CD4-positive, alpha-beta T cell (primary cell): Measurements from ENCODE around the gene HNF1A. TPM values are rescaled to one million over a fixed set of nuclear protein-coding genes. Genes with fewer than 3 reads are reported as not detected.

Experiments
- ATAC-seq: fragments of 200-7000 bp; cut with Tn5 transposase; one replicate; pipeline ENCODE4 v1.10.0; 2022; ENCODE audit warnings: mild to moderate bottlenecking; ENCODE audit not compliant: poor library complexity
- CTCF ChIA-PET: fragments of 350-600 bp; sonication (Branson Sonifier 250); formaldehyde crosslinking; loops from one replicate; lab custom pipeline; 2021; ENCODE audit warnings: antibody characterized with exemption, inconsistent platforms; lab: Charles Lee
- POLR2A ChIA-PET: fragments of 350-600 bp; sonication (Branson Sonifier 250); formaldehyde crosslinking; loops from one replicate; lab custom pipeline; 2021; ENCODE audit warnings: antibody characterized with exemption, inconsistent platforms; lab: Charles Lee
- DNase-seq, 14 experiments: peaks; one replicate each; pipeline ENCODE4 v3.0.0-alpha.2; 2013 to 2020; ENCODE audit warnings: mixed read lengths in 2 of 14
- H3K27ac ChIP-seq, 2 donors: one replicate each; pipeline versions ENCODE4 v1.5.1 to v1.7.0; 2013; ENCODE audit warnings: low read length in 2 of 2, low read depth in 1 of 2, mild to moderate bottlenecking in 1 of 2
- H3K27me3 ChIP-seq, 2 experiments: 1 replicate in 1 of 2; 2 replicates in 1 of 2; pipeline versions ENCODE4 v1.6.1 to v1.7.0; 2013; ENCODE audit warnings: low read length in 2 of 2, control low read depth in 1 of 2, mild to moderate bottlenecking in 1 of 2, moderate library complexity in 1 of 2; ENCODE audit not compliant: insufficient read depth in 2 of 2, control insufficient read depth in 1 of 2
- H3K36me3 ChIP-seq: one replicate; pipeline ENCODE4 v1.6.1; 2013; ENCODE audit warnings: low read length, control low read depth; ENCODE audit not compliant: insufficient read depth
- H3K4me1 ChIP-seq: one replicate; pipeline ENCODE4 v1.6.1; 2013; ENCODE audit warnings: low read length, control low read depth; ENCODE audit not compliant: insufficient read depth
- H3K4me3 ChIP-seq: one replicate; pipeline ENCODE4 v1.5.1; 2013; ENCODE audit warnings: mild to moderate bottlenecking, low read length, moderate library complexity
- H3K9me3 ChIP-seq, 2 experiments: 1 replicate in 1 of 2; 2 replicates in 1 of 2; pipeline versions ENCODE4 v1.6.1 to v1.7.0; 2013; ENCODE audit warnings: low read length in 2 of 2, mild to moderate bottlenecking in 2 of 2, control low read depth in 1 of 2, moderate library complexity in 1 of 2; ENCODE audit not compliant: control insufficient read depth in 1 of 2, insufficient read depth in 1 of 2
- H3K27ac Mint-ChIP-seq: one replicate; pipeline ENCODE4 v1.8.0; 2020; ENCODE audit warnings: mixed read lengths
- H3K27me3 Mint-ChIP-seq: one replicate; pipeline ENCODE4 v1.8.0; 2021; ENCODE audit warnings: mixed read lengths
- H3K36me3 Mint-ChIP-seq: one replicate; pipeline ENCODE4 v1.8.0; 2021; ENCODE audit warnings: low read depth, mixed read lengths
- H3K4me1 Mint-ChIP-seq: one replicate; pipeline ENCODE4 v1.8.0; 2021; ENCODE audit warnings: low read depth, mixed read lengths
- H3K4me3 Mint-ChIP-seq: one replicate; pipeline ENCODE4 v1.8.0; 2020; ENCODE audit warnings: mild to moderate bottlenecking, mixed read lengths
- H3K9me3 Mint-ChIP-seq: one replicate; pipeline ENCODE4 v1.8.0; 2020; ENCODE audit warnings: mixed read lengths
- CTCF ChIP-seq: fragments of 200-600 bp; IDR thresholded peaks from one replicate; pipeline ENCODE4 v1.8.0; 2022; ENCODE audit warnings: antibody characterized with exemption, mild to moderate bottlenecking
- intact Hi-C, 2 experiments: fragments of 100-400 bp; cut with DNase I in 1 of 2; cut with micrococcal nuclease in 1 of 2; formaldehyde crosslinking; loops; one replicate each; pipeline versions ENCODE4 v1.15.1 to v1.9.0; 2023 to 2025; cut with DNase I, micrococcal nuclease
- total RNA-seq, 174 experiments: library from RNA in 2 of 174; stranded (reverse) in 2 of 174; gene quantifications; one replicate each; pipeline ENCODE4 v1.2.3 and lab custom pipeline; 2021 to 2026

The HNF1A gene
- total RNA-seq, 2 experiments from 2014 or later, result not detected

- no peak for TF ChIP-seq CTCF
- intact Hi-C loops, result no loop called here
- no peaks in the 10 kb centered on the region for H3K9me3 ChIP-seq
- CTCF ChIA-PET, result interaction anchor here (0.8 kb wide), 1 partner anchor 9 kb away, joined by 3 read pairs; no protein-coding TSS in a partner anchor
- H3K4me1 Mint-ChIP-seq, result peaks cover 18% of the 10 kb centered on the region
- H3K27me3 ChIP-seq, result no peaks in the 10 kb centered on the region
- peaks cover 14% of the 10 kb centered on the region for H3K4me1 ChIP-seq
- POLR2A ChIA-PET, result no interaction called here
- DNase-seq (no peak), ATAC-seq (no peak)
- H3K36me3 ChIP-seq, result no peaks in the 10 kb centered on the region
- H3K4me3 Mint-ChIP-seq, result no peak overlapping the region
- no peaks in the 10 kb centered on the region for H3K36me3 Mint-ChIP-seq
- no peak overlapping the region for H3K27ac Mint-ChIP-seq
- no peak overlapping the region for H3K27ac ChIP-seq
- no peaks in the 10 kb centered on the region for H3K9me3 Mint-ChIP-seq
- no peaks in the 10 kb centered on the region for H3K27me3 Mint-ChIP-seq
- no peak overlapping the region for H3K4me3 ChIP-seq
These were observed 15.8 kb upstream of the HNF1A start for GRCh38 chr12:120962532-120963020.

- H3K36me3 ChIP-seq, result no peaks in the 10 kb centered on the region
- ChIA-PET POLR2A (interaction anchor here (0.6 kb wide), 1 partner anchor 467 kb away, joined by 3 read pairs; no protein-coding TSS in a partner anchor), CTCF (no interaction called here)
- Mint-ChIP-seq H3K36me3 (no peaks in the 10 kb centered on the region), H3K4me1 (peaks cover 14% of the 10 kb centered on the region), H3K9me3 (no peaks in the 10 kb centered on the region), H3K27ac (no peak overlapping the region), H3K4me3 (no peak overlapping the region), H3K27me3 (no peaks in the 10 kb centered on the region)
- TF ChIP-seq CTCF, result no peak
- H3K4me3 ChIP-seq, result no peak overlapping the region
- H3K27ac ChIP-seq, result no peak overlapping the region
- ATAC-seq (no peak), DNase-seq (no peak)
- H3K27me3 ChIP-seq, result no peaks in the 10 kb centered on the region
- intact Hi-C loops, result no loop called here
- H3K9me3 ChIP-seq, result no peaks in the 10 kb centered on the region
- H3K4me1 ChIP-seq, result peaks cover 9% of the 10 kb centered on the region
These were observed 14.0 kb upstream of the HNF1A start for GRCh38 chr12:120964298-120964697.

- CTCF ChIA-PET, result no interaction called here
- ATAC-seq, result no peak
- H3K36me3 ChIP-seq, result no peaks in the 10 kb centered on the region
- no peaks in the 10 kb centered on the region for H3K9me3 ChIP-seq
- no peak overlapping the region for H3K4me3 ChIP-seq
- no peaks in the 10 kb centered on the region for H3K4me1 ChIP-seq
- no peak for DNase-seq
- Mint-ChIP-seq H3K9me3 (no peaks in the 10 kb centered on the region), H3K4me3 (no peak overlapping the region), H3K4me1 (peaks cover 3% of the 10 kb centered on the region), H3K36me3 (no peaks in the 10 kb centered on the region), H3K27me3 (no peaks in the 10 kb centered on the region), H3K27ac (no peak overlapping the region)
- intact Hi-C loops, result no loop called here
- no peak overlapping the region for H3K27ac ChIP-seq
- no peaks in the 10 kb centered on the region for H3K27me3 ChIP-seq
- POLR2A ChIA-PET, result no interaction called here
- TF ChIP-seq CTCF, result no peak
These were observed 12.7 kb upstream of the HNF1A start for GRCh38 chr12:120965534-120966091.
